SK-N-SH (cell line): Measurements from ENCODE around the gene SH3PXD2A. TPM values are rescaled to one million over a fixed set of nuclear protein-coding genes. Genes with fewer than 3 reads are reported as not detected.
"Not testable (repeated sequence)": the region's sequence is repeated elsewhere in the genome, so short reads cannot be mapped to it uniquely, and the experiment has no call there.

Experiments
- CTCF ChIA-PET: fragments of 300-600, 350-600 bp; formaldehyde crosslinking; extraction: SDS; loops from one replicate; lab custom pipeline; 2021; lab: Yijun Ruan, JAX
- POLR2A ChIA-PET: fragments of 350-600 bp; sonication (Branson Sonifier 250); formaldehyde crosslinking; extraction: SDS; loops from one replicate; lab custom pipeline; 2020; ENCODE audit warnings: antibody characterized with exemption, inconsistent platforms; lab: Yijun Ruan, JAX
- DNase-seq: peaks from one replicate; pipeline ENCODE4 v3.0.0; 2012
- H2AFZ ChIP-seq: fragments of 200-600 bp; sonication (generic); 2 replicates; pipeline ENCODE4 v1.8.1; 2016; ENCODE audit warnings: antibody characterized with exemption, mild to moderate bottlenecking, low read depth
- H3F3A ChIP-seq: fragments of 200-600 bp; sonication (generic); replicated peaks from 2 replicates; pipeline ENCODE3; 2016; ENCODE audit warnings: antibody characterized with exemption, mild to moderate bottlenecking; ENCODE audit not compliant: insufficient read depth
- H3K27ac ChIP-seq, 2 experiments: fragments of 200-500 bp in 1 of 2; fragments of 200-600 bp in 1 of 2; sonication (Bioruptor generic) in 1 of 2; sonication (generic), shearing (Covaris generic) in 1 of 2; 2 replicates each; pipeline versions ENCODE4 v1.5.1 to v1.6.1; 2014 to 2016; ENCODE audit warnings: low read depth in 2 of 2, inconsistent platforms in 1 of 2, low read length in 1 of 2, mild to moderate bottlenecking in 1 of 2, mixed read lengths in 1 of 2
- H3K27me3 ChIP-seq: fragments of 200-600 bp; sonication (generic), shearing (Covaris generic); 2 replicates; pipeline ENCODE4 v1.6.1; 2016; ENCODE audit warnings: mixed run types; ENCODE audit not compliant: insufficient read depth
- H3K36me3 ChIP-seq, 2 experiments: fragments of 200-500 bp in 1 of 2; fragments of 200-600 bp in 1 of 2; sonication (Bioruptor generic) in 1 of 2; sonication (generic) in 1 of 2; replicated peaks in 1 of 2; 2 replicates each; pipeline versions ENCODE3 to v1.5.1; 2014 to 2016; ENCODE audit warnings: low read length in 1 of 2, mild to moderate bottlenecking in 1 of 2; ENCODE audit not compliant: insufficient read depth in 2 of 2, control insufficient read depth in 1 of 2
- H3K4me1 ChIP-seq, 2 experiments: fragments of 200-500 bp in 1 of 2; fragments of 200-600 bp in 1 of 2; sonication (Bioruptor generic) in 1 of 2; sonication (generic), shearing (Covaris generic) in 1 of 2; 2 replicates each; pipeline versions ENCODE4 v1.5.1 to v1.6.1; 2014 to 2016; ENCODE audit warnings: low read depth in 1 of 2, low read length in 1 of 2, mixed run types in 1 of 2; ENCODE audit not compliant: insufficient read depth in 2 of 2, control insufficient read depth in 1 of 2
- H3K4me2 ChIP-seq: fragments of 200-600 bp; sonication (generic), shearing (Covaris generic); 2 replicates; pipeline ENCODE4 v1.6.1; 2017; ENCODE audit warnings: mixed run types
- H3K4me3 ChIP-seq, 2 experiments: fragments of 200-500 bp in 1 of 2; fragments of 200-600 bp in 1 of 2; sonication (Bioruptor generic) in 1 of 2; sonication (generic), shearing (Covaris generic) in 1 of 2; 2 replicates each; pipeline versions ENCODE4 v1.5.1 to v1.8.1; 2014 to 2016; ENCODE audit warnings: low read depth in 2 of 2, inconsistent platforms in 1 of 2, low read length in 1 of 2, mild to moderate bottlenecking in 1 of 2, mixed read lengths in 1 of 2, moderate library complexity in 1 of 2
- H3K79me2 ChIP-seq: fragments of 200-600 bp; sonication (generic); 2 replicates; pipeline ENCODE4 v1.8.1; 2017; ENCODE audit warnings: mild to moderate bottlenecking; ENCODE audit not compliant: insufficient read depth
- H3K9ac ChIP-seq: fragments of 200-600 bp; sonication (generic); 2 replicates; pipeline ENCODE4 v1.6.1; 2017; ENCODE audit warnings: mixed run types
- H3K9me2 ChIP-seq: fragments of 200-600 bp; sonication (generic); 2 replicates; pipeline ENCODE4 v1.6.1; 2017; ENCODE audit warnings: mixed run types
- H3K9me3 ChIP-seq: fragments of 200-600 bp; sonication (generic); 2 replicates; pipeline ENCODE4 v1.6.1; 2017; ENCODE audit warnings: mixed run types, mild to moderate bottlenecking, moderate library complexity
- H4K20me1 ChIP-seq: fragments of 200-600 bp; sonication (generic); 2 replicates; pipeline ENCODE4 v1.6.1; 2017; ENCODE audit warnings: mild to moderate bottlenecking, mixed run types; ENCODE audit not compliant: insufficient read depth
- RAD21 ChIP-seq: IDR thresholded peaks from 2 replicates; pipeline ENCODE4 v1.6.1; 2012; ENCODE audit warnings: mild to moderate bottlenecking, low read length
- SMC3 ChIP-seq: IDR thresholded peaks from 2 replicates; pipeline ENCODE4 v1.6.1; 2012; ENCODE audit warnings: low read depth, low read length, improper control_type of control experiment
- WGBS: methylation state at CpG from one replicate; pipeline ENCODE4 v1.1.6; 2017; ENCODE audit warnings: low lambda C conversion rate; 5-methylcytosine and 5-hydroxymethylcytosine counted together
- polyA plus RNA-seq, 3 experiments: library from polyadenylated mRNA; depleted of rRNA; stranded (reverse); fragments of >200 nt; gene quantifications; 2 replicates each; pipeline ENCODE4 v1.2.3, GENCODE V29; 2012
- TF ChIP-seq, protein P1 (sequence below): IDR thresholded peaks from 2 replicates; pipeline ENCODE4 v1.6.1; 2012; ENCODE audit warnings: mild to moderate bottlenecking, low read depth, low read length, moderate library complexity
- TF ChIP-seq, protein P2 (sequence below): fragments of 200-600 bp; sonication (generic); IDR thresholded peaks from 2 replicates; pipeline ENCODE4 v1.6.1; 2017; ENCODE audit warnings: antibody characterized with exemption, mild to moderate bottlenecking, moderate library complexity

The SH3PXD2A gene
- polyA plus RNA-seq, 1 of the 3 experiments (the other 2 are of a cell fraction), result 2.5 TPM

DNA sequence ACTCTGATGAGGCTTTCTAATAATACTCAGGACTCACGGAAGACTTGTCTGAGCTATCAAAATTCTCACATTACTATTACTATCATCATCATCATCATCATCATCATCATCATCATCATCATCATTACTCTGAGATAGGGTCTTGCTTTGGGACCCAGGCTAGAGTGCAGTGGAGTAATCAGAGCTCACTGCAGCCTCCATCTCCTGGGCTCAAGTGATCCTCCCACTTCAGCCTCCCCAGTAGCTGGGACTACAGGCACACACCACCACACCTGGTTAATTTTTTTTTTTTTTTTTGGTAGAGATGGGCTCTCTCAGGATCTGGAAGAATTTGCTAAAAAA lies 249.3 kb downstream of the SH3PXD2A start:
- H3K27me3 ChIP-seq, H3K27ac ChIP-seq, H4K20me1 ChIP-seq, H3K79me2 ChIP-seq, H3K4me2 ChIP-seq, H3K9me3 ChIP-seq, H3F3A ChIP-seq, POLR2A ChIA-PET, H3K9ac ChIP-seq, H3K36me3 ChIP-seq, H2AFZ ChIP-seq, H3K9me2 ChIP-seq, H3K4me3 ChIP-seq, DNase-seq: not testable (repeated sequence)
- CTCF ChIA-PET, result interaction anchor here (0.8 to 6.9 kb wide), 32 partner anchors 9 to 280 kb away, joined by 3 to 91 read pairs (median 6); partner anchors contain the start of gene SH3PXD2A
- WGBS, result 89% methylated on average over 1 of the region's 1 CpG
- peaks cover 0 to 31% of the 10 kb centered on the region in 2 experiments; a peak in 2 of 4 replicates for H3K4me1 ChIP-seq

DNA sequence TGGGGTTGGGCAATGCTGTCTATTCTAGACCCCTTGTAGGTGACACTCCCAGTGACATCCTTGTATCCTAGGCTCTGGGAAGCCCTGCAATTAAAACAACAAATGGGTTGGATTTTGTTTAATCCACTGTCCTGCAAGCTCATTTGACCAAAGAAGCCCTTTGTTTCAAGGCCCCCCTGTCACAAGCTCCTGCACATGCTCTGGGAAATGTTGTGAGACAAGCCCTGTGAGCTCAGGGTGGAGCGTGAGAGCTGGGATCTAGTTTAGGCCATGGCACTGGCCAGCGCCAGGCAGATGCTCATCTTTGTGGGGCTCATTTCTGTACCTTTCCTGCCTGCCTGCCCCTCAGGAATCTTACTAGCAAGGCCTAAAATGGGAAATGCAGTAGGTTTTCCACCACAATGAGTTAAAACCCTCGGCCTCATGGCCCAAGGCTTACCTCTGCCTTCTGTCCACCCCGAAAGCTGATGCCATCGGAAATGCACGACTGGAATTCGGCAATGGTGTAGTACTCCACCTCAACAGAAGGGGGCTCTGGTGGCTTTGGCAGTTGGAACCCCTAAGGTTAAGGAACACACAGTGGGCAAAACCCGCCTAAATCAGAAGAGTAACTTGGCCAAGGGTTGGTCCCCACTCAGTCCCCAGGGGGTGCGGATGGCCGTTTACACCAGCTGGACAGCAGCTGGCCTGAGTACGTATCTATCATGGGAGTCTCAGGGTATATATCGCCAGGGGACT lies 249.8 kb downstream of the SH3PXD2A start:
- ChIA-PET CTCF (interaction anchor here (0.5 to 6.9 kb wide), 41 partner anchors 9 to 280 kb away, joined by 3 to 91 read pairs (median 4); partner anchors contain the start of gene SH3PXD2A), POLR2A (no interaction called here)
- no peaks in the 10 kb centered on the region for H3K36me3 ChIP-seq
- 87% methylated on average over 12 of the region's 12 CpGs for WGBS
- no peak overlapping the region for H3K4me2 ChIP-seq
- no peaks in the 10 kb centered on the region for H3K9me2 ChIP-seq
- no peak overlapping the region for H3K4me3 ChIP-seq
- peak overlapping the region in 1 of 2 experiments; percentile 1; a peak in 1 of 4 replicates for H3K27ac ChIP-seq
- DNase-seq, result peak; percentile 79
- H3K79me2 ChIP-seq, result no peaks in the 10 kb centered on the region
- H3K9me3 ChIP-seq, result no peaks in the 10 kb centered on the region
- TF ChIP-seq, protein P1, sequence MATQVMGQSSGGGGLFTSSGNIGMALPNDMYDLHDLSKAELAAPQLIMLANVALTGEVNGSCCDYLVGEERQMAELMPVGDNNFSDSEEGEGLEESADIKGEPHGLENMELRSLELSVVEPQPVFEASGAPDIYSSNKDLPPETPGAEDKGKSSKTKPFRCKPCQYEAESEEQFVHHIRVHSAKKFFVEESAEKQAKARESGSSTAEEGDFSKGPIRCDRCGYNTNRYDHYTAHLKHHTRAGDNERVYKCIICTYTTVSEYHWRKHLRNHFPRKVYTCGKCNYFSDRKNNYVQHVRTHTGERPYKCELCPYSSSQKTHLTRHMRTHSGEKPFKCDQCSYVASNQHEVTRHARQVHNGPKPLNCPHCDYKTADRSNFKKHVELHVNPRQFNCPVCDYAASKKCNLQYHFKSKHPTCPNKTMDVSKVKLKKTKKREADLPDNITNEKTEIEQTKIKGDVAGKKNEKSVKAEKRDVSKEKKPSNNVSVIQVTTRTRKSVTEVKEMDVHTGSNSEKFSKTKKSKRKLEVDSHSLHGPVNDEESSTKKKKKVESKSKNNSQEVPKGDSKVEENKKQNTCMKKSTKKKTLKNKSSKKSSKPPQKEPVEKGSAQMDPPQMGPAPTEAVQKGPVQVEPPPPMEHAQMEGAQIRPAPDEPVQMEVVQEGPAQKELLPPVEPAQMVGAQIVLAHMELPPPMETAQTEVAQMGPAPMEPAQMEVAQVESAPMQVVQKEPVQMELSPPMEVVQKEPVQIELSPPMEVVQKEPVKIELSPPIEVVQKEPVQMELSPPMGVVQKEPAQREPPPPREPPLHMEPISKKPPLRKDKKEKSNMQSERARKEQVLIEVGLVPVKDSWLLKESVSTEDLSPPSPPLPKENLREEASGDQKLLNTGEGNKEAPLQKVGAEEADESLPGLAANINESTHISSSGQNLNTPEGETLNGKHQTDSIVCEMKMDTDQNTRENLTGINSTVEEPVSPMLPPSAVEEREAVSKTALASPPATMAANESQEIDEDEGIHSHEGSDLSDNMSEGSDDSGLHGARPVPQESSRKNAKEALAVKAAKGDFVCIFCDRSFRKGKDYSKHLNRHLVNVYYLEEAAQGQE, result no peak
- TF ChIP-seq, protein P2, sequence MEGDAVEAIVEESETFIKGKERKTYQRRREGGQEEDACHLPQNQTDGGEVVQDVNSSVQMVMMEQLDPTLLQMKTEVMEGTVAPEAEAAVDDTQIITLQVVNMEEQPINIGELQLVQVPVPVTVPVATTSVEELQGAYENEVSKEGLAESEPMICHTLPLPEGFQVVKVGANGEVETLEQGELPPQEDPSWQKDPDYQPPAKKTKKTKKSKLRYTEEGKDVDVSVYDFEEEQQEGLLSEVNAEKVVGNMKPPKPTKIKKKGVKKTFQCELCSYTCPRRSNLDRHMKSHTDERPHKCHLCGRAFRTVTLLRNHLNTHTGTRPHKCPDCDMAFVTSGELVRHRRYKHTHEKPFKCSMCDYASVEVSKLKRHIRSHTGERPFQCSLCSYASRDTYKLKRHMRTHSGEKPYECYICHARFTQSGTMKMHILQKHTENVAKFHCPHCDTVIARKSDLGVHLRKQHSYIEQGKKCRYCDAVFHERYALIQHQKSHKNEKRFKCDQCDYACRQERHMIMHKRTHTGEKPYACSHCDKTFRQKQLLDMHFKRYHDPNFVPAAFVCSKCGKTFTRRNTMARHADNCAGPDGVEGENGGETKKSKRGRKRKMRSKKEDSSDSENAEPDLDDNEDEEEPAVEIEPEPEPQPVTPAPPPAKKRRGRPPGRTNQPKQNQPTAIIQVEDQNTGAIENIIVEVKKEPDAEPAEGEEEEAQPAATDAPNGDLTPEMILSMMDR, result peak; percentile 72
- TF ChIP-seq RAD21 (peak; percentile 77), SMC3 (peak; percentile 63)
- no peak overlapping the region for H2AFZ ChIP-seq
- no peaks in the 10 kb centered on the region for H3F3A ChIP-seq
- H3K9ac ChIP-seq, result no peak overlapping the region
- H3K27me3 ChIP-seq, result no peaks in the 10 kb centered on the region
- H4K20me1 ChIP-seq, result no peaks in the 10 kb centered on the region
- peaks cover 0 to 25% of the 10 kb centered on the region in 2 experiments; a peak in 2 of 4 replicates for H3K4me1 ChIP-seq
